GM18502 (cell line): ENCODE results near the gene TSPAN13.

Experiments used
- ATAC-seq: cut with Tn5 transposase; IDR thresholded peaks from one replicate; pipeline ENCODE4 v1.9.1; 2021; ENCODE audit warnings: mild to moderate bottlenecking; ENCODE audit not compliant: unreplicated experiment, poor library complexity

The TSPAN13 gene

DNA sequence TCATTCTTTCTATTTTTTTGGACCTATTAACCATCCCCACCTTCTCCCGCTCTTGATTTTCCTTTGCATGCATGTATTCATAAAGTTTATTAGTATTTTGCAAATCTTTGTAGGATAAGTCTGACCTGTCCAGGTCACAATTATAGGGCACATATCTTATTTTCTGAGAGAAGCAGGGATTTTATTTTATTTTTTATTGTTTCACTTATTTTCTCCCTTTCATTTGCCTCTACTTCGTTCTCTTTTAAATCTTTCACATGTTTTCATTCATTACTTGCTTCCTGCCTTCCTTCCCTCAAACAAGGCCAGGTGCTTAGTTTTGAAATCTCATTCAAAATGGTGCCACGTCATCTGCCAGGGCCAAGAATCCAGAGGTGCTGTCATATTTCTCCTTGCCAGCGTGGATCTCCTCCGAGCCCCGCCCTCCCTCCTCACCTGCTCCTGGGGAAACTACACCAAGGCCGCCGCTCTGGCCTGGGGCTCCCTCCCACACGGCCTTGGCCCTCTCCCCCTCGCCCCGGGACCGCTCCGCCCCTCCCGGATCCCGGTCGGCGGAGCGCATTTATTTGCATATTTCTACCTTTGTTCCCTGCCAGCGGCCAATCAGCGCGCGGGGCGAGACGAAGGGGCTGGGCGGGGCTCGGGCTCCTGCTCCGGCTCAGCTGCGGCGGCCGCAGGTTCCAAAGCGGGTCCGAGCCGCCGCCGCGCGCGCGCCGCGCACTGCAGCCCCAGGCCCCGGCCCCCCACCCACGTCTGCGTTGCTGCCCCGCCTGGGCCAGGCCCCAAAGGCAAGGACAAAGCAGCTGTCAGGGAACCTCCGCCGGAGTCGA lies at the start of gene TSPAN13:
TSS of gene TSPAN13 (plus strand) at position 654 of the 830 bp plus-strand sequence. CDS start 213 bp downstream, outside the sequence.
- peak; percentile 92 for ATAC-seq

- no peak for ATAC-seq
Measured at GRCh38 chr7:16708511-16708910, 45.0 kb upstream of the TSPAN13 start.

- no peak for ATAC-seq
Measured at GRCh38 chr7:16708980-16709379, 44.6 kb upstream of the TSPAN13 start.

GRCh38 chr7:16710651-16711050 lies 42.9 kb upstream of the TSPAN13 start:
- no peak for ATAC-seq

- no peak for ATAC-seq
Measured at GRCh38 chr7:16711730-16712129, 41.8 kb upstream of the TSPAN13 start.

DNA sequence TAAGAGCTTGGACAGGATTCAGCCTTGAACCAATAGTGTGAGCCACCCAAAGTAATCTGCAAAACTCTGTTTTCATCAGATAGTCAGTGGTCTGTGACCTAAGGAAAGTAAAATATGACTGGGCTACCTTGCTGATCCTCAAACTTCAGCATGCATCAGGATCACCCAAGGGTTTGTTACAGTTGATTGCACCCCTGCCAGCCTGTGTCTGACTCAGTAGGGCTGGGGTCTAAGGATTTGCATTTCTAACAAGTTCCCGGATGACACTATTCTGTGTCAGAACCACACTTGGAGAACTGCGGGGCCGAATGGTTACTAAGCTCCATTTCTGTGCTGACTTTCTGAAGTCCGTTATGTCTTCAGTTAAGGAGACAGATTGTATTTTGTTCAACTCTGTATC lies 40.6 kb upstream of the TSPAN13 start:
- peak; percentile 72 for ATAC-seq

DNA sequence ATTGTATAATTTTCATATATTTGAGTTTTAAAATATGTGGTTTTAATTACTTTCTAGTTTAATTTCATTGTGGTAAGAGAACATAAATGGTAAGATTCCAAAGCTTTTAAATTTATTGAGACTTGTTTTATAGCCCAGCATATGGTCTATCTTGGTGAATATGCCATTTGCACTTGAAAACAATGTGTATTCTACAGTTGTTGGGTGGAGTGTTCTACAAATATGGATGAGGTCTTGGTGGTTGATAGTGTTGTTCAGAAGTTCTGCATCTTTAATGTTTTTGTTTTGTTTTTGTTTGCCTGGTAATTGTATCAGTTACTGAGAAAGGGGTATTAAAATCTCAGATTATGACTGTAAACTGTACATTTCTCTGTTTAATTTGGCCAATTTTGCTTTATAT lies 37.6 kb upstream of the TSPAN13 start:
- no peak for ATAC-seq

GRCh38 chr7:16718111-16718656 lies 35.4 kb upstream of the TSPAN13 start:
- no peak for ATAC-seq

DNA sequence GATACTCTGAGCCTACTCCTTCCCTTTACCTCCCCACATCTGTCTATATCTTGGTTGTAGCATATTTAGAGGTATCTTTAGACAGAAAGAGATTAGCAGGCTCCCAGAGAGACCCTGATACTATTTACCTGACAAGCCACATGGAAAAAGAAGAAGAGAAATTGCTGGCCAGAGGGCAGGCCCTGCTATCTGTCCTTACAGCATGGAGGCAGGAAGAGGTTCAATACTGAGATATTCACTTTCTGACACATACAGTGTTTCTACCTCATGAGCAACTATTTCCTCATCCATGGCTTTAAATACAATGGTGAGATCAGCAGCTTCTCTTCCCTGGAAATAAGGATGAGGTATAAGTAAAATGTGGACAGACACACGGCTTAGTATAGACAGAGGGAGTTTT lies 33.9 kb upstream of the TSPAN13 start:
- no peak for ATAC-seq

DNA sequence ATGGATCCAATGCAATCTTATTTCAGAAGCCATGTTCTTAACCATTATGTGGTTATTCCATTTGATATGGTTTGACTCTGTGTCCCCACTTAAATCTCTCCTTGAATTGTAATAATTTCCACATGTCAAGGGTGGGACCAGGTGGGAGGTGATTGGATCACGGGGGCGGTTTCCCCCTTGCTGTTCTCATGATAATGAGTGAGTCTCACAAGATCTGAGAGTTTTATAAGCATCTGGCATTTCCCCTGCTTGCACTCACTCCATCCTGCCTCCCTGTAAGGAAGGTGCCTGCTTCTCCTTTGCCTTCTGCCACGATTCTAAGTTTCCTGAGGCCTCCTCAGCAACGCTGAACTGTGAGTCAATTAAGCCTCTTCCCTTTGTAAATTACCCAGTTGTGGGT lies 32.0 kb upstream of the TSPAN13 start:
- no peak for ATAC-seq

DNA sequence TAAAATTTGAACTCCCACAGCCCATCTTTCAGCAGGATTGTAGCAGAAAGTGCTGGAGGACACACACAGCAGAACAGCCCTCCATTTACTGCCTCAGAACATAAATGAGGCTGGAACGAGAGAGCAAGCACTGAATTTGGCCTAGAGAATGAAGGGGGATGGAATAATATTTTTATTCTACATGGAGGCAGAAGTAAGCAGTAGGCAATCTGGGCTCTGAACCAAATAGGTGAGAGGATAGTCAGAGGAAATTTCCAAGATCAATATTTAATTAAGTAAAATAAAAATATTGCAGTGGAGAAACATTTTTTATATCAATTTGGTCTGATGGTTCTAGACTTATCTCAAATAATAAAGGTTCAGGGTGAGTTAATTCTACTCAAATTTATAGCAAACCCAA lies 29.2 kb upstream of the TSPAN13 start:
- ATAC-seq = no peak

DNA sequence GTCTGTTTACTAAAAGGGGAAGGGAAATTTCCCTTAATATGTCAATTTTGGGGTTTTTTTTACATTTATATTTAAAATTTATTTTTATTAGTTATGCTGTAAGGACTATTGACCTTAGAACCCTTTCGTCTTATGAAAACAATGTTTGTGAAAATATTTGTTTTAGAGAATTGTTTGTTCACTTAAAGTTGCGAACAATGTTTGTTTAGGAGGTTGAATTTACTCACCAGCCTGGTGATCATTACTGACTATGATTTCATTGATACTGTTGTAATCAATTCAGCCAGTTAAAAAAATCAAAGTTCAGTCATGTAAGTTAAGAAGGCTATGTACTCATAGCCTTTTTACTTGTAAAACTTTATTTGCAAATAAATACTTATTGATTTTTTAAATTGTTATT lies 27.4 kb upstream of the TSPAN13 start:
- ATAC-seq = no peak

DNA sequence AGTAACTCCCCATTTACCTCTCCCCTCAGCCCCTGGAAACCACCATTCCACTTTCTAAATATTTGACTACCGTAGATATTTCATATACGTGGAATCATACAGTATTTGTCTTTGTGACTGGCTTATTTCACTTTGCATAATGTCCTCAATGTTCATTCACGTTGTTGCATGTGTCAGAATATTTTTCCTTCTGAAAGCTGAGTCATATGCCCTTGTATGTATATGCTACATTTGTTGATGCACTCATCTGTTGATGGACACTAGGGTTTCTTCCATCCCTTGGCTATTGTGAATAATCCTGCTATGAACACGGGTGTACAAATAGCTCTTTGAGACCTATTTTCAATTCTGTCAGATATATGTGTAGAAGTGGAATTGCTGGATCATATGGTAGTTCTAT lies 25.8 kb upstream of the TSPAN13 start:
- no peak for ATAC-seq

- no peak for ATAC-seq
Measured at GRCh38 chr7:16728811-16729210, 24.7 kb upstream of the TSPAN13 start.

DNA sequence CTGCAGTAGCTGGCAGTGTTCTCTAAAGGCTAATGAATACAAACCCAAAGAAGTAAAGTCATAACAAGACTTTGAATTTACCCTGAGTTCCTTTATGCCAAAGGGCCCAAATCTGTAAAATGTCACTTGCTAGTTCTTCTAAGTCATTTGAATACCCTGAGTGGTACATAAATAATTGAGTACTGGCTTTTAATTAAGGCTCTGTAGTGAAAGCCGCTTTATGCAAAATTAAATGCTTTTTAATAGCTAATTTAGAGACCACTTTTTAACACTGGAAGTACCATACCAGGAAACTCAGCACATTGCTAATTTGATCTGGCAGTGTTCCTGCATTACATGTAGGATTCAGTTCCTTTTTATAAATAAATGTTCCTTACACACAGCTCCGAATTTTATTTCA lies 24.0 kb upstream of the TSPAN13 start:
- no peak for ATAC-seq

DNA sequence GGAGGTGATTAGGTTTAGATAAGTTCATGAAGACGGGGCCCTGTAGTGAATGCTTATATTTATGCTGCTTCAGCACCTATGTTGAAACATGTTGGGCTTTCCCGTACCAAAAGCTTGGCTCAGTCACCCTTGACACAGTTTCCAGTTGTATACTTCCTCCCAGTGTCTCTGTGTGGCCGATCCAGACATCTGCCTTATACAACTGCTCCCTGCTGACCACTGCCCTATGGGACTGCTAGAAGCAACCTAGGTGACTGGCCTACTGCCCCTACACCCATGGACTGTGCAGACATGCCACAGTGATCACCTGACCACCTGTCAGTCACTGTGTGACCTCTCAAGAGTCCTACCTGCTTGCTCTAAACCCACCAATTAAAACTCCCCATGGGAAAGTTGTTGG lies 22.6 kb upstream of the TSPAN13 start:
- ATAC-seq = no peak

DNA sequence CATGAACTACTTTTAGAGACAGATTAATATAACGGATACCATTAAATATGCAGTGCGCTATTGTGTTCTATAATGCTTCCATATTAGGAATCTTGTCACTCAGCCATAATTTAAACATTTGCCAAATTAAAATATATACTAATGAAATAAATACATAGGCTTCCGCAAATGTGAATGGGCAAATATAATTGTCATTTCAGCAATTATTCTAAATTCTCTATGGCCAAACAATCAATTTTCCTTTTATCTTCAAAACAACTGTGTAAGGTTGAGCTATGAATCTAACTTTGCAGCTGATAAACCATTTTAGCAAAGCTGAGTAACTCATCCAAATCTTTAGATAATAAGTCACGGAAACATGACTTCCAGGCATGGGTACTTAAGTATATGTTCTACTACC lies 20.7 kb upstream of the TSPAN13 start:
- no peak for ATAC-seq

- ATAC-seq = no peak
Measured at GRCh38 chr7:16734148-16734726, 19.3 kb upstream of the TSPAN13 start.

- ATAC-seq = no peak
Measured at GRCh38 chr7:16735020-16735419, 18.5 kb upstream of the TSPAN13 start.

- no peak for ATAC-seq
Measured at GRCh38 chr7:16738011-16738688, 15.4 kb upstream of the TSPAN13 start.
